ENCODE data around the gene MAP2K7.
"Not testable (repeated sequence)": the region's sequence is repeated elsewhere in the genome, so short reads cannot be mapped to it uniquely, and the experiment has no call there.

MAP2K7 gene

DNA sequence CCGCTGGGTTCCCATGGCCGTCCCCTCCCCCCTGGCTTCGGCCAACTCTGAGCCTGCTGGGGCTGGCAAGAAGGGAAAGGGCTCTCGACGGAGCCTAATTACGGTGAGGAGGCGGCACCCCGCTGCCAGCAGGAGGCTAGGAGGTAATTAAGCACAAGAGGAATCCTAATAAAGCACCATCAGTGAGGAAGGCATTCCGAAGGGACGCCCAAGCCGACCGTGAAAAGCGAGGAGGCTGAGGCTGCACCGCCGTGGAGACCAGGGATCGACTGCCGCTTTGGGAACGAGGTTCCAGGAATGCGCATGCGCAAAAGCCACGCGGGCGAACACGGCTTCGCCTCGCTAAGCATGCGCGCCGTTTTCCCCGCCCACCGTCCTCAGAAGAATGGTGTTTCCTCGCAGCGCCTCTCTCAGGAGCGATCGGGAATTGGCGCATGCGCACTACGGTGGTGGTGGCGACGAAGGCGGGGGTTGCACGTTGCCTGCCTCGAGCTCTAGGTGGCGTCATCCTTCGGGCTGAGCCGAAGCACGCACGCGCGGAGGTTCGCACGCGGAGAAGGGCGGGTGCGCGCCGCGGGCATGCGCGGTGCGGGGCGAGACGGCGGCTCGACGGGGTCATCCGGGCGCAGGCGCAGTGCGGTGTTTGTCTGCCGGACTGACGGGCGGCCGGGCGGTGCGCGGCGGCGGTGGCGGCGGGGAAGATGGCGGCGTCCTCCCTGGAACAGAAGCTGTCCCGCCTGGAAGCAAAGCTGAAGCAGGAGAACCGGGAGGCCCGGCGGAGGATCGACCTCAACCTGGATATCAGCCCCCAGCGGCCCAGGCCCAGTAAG lies at the start of gene MAP2K7:
TSS of gene MAP2K7 (plus strand) at position 634 of the 830 bp plus-strand sequence. CDS start at position 702, 68 bp downstream.
- no peaks in the 10 kb centered on the region for H3K27me3 ChIP-seq (replicated peaks; ENCODE audit: control insufficient read depth, insufficient read depth, low read length)
- H3K9me3 ChIP-seq (ENCODE audit: control insufficient read depth, low read length): no peaks in the 10 kb centered on the region
- DNase-seq (ENCODE audit: low read depth): peak; percentile 100
- H3K36me3 ChIP-seq (ENCODE audit: control insufficient read depth, insufficient read depth, low read length, severe bottlenecking): peaks cover 21% of the 10 kb centered on the region
- peak within 1 kb of the TSS; percentile 96 for H3K4me3 ChIP-seq (ENCODE audit: low read length)
- peak within 1 kb of the TSS; percentile 95 for H3K9ac ChIP-seq (ENCODE audit: low read length)
- peaks cover 23% of the 10 kb centered on the region for H3K4me1 ChIP-seq (ENCODE audit: control insufficient read depth, insufficient read depth, low read length)

GRCh38 chr19:7855426-7856108 lies 48.1 kb upstream of the MAP2K7 start:
- Histone ChIP-seq H3K4me1 (ENCODE audit: control insufficient read depth, insufficient read depth, low read length) (no peaks in the 10 kb centered on the region), H3K27me3 (replicated peaks; ENCODE audit: control insufficient read depth, insufficient read depth, low read length) (no peaks in the 10 kb centered on the region), H3K9ac (ENCODE audit: low read length) (no peak overlapping the region), H3K9me3 (ENCODE audit: control insufficient read depth, low read length) (no peaks in the 10 kb centered on the region), H3K36me3 (ENCODE audit: control insufficient read depth, insufficient read depth, low read length, severe bottlenecking) (peaks cover 3% of the 10 kb centered on the region), H3K4me3 (ENCODE audit: low read length) (no peak overlapping the region)
- no peak for DNase-seq (ENCODE audit: low read depth)

DNA sequence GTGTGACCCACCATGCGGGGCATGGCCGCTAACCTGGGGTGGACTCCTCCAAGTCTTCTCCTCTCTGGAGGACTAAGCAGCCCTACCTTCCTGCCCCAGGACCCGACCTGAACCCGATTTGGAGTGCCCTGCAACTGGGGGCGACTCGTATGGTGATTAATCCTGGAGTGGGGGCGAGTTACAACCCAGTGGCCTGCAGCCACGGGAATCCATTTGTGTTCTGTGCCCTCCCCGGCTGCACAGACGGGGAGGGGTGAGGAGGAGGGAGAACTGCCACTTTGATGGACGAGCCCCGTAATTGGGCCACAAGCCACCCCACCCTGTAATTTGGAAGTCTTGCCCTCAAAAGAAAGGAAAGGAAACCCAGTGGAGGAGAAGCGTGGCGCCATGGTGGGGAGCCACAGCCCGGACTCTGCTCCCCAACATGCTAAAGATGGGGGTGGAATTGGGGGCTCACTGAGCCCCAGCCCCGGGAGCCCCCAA lies 47.5 kb upstream of the MAP2K7 start:
- H3K36me3 ChIP-seq (ENCODE audit: control insufficient read depth, insufficient read depth, low read length, severe bottlenecking): peaks cover 3% of the 10 kb centered on the region
- no peaks in the 10 kb centered on the region for H3K4me1 ChIP-seq (ENCODE audit: control insufficient read depth, insufficient read depth, low read length)
- H3K4me3 ChIP-seq (ENCODE audit: low read length): no peak overlapping the region
- DNase-seq (ENCODE audit: low read depth): no peak
- no peaks in the 10 kb centered on the region for H3K27me3 ChIP-seq (replicated peaks; ENCODE audit: control insufficient read depth, insufficient read depth, low read length)
- no peak overlapping the region for H3K9ac ChIP-seq (ENCODE audit: low read length)
- H3K9me3 ChIP-seq (ENCODE audit: control insufficient read depth, low read length): no peaks in the 10 kb centered on the region

DNA sequence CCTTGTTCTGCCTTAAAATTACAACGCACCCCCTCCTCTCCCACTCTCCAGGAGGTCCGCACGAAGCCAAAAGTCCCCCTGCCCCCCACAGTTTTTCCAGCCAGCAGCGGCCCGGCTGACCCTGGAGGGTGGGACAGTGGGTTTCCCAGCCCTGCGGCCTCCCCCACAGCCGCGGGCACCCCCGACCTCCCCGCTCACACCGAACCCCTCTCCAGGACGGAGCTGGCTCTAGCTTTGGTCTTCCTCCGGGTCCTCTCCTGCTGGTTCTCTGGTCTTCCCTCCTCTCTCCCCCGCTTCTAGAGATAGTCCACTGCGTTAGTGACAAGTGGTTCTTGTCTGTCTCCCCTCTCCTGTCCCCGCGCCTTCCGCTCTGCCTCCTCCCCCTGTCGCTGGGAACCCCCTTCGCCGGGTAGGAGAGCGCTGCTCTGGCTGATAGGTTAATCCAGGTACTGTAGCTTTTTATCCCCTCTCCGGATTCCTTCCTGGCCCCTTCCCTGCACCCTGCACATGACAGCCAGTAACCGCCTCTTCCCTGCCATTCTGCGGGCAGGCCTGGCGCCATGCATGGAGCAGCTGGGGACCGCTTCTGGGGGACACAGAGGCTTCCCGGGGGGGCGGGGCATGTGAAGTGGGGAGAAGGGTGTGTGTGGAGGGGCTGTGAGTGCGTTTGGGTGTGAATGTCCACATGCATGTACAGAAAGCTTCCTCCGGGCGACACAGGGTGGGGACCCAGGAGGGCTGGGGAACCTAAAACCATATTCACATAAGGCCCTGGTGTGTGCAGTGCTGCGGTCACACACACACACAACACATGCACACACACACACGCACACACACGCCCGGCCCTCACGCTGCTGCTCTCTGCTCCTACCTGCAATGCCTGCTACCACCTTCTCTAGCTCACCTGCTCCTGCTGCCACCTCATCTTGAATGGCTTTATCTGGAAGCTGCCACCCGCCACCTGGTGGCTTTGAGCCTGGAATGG lies 46.7 kb upstream of the MAP2K7 start:
- no peaks in the 10 kb centered on the region for H3K27me3 ChIP-seq (replicated peaks; ENCODE audit: control insufficient read depth, insufficient read depth, low read length)
- H3K36me3 ChIP-seq (ENCODE audit: control insufficient read depth, insufficient read depth, low read length, severe bottlenecking): peaks cover 3% of the 10 kb centered on the region
- no peaks in the 10 kb centered on the region for H3K4me1 ChIP-seq (ENCODE audit: control insufficient read depth, insufficient read depth, low read length)
- DNase-seq (ENCODE audit: low read depth): no peak
- H3K9ac ChIP-seq (ENCODE audit: low read length): no peak overlapping the region
- no peaks in the 10 kb centered on the region for H3K9me3 ChIP-seq (ENCODE audit: control insufficient read depth, low read length)
- no peak overlapping the region for H3K4me3 ChIP-seq (ENCODE audit: low read length)

GRCh38 chr19:7857727-7858108 lies 46.0 kb upstream of the MAP2K7 start:
- no peak overlapping the region for H3K4me3 ChIP-seq (ENCODE audit: low read length)
- DNase-seq (ENCODE audit: low read depth): no peak
- H3K4me1 ChIP-seq (ENCODE audit: control insufficient read depth, insufficient read depth, low read length): no peaks in the 10 kb centered on the region
- peaks cover 3% of the 10 kb centered on the region for H3K36me3 ChIP-seq (ENCODE audit: control insufficient read depth, insufficient read depth, low read length, severe bottlenecking)
- no peaks in the 10 kb centered on the region for H3K9me3 ChIP-seq (ENCODE audit: control insufficient read depth, low read length)
- H3K9ac ChIP-seq (ENCODE audit: low read length): no peak overlapping the region
- no peaks in the 10 kb centered on the region for H3K27me3 ChIP-seq (replicated peaks; ENCODE audit: control insufficient read depth, insufficient read depth, low read length)

GRCh38 chr19:7858109-7858770 lies 45.4 kb upstream of the MAP2K7 start:
- DNase-seq (ENCODE audit: low read depth): no peak
- Histone ChIP-seq H3K9me3 (ENCODE audit: control insufficient read depth, low read length) (no peaks in the 10 kb centered on the region), H3K9ac (ENCODE audit: low read length) (no peak overlapping the region), H3K4me3 (ENCODE audit: low read length) (no peak overlapping the region), H3K36me3 (ENCODE audit: control insufficient read depth, insufficient read depth, low read length, severe bottlenecking) (peaks cover 4% of the 10 kb centered on the region), H3K4me1 (ENCODE audit: control insufficient read depth, insufficient read depth, low read length) (no peaks in the 10 kb centered on the region), H3K27me3 (replicated peaks; ENCODE audit: control insufficient read depth, insufficient read depth, low read length) (no peaks in the 10 kb centered on the region)

GRCh38 chr19:7859087-7859486 lies 44.6 kb upstream of the MAP2K7 start:
- DNase-seq (ENCODE audit: low read depth): not testable (repeated sequence)

GRCh38 chr19:7859831-7860713 lies 43.6 kb upstream of the MAP2K7 start:
- Histone ChIP-seq H3K27me3 (replicated peaks; ENCODE audit: control insufficient read depth, insufficient read depth, low read length) (no peaks in the 10 kb centered on the region), H3K9ac (ENCODE audit: low read length) (no peak overlapping the region), H3K4me1 (ENCODE audit: control insufficient read depth, insufficient read depth, low read length) (no peaks in the 10 kb centered on the region), H3K36me3 (ENCODE audit: control insufficient read depth, insufficient read depth, low read length, severe bottlenecking) (peaks cover 7% of the 10 kb centered on the region), H3K4me3 (ENCODE audit: low read length) (no peak overlapping the region), H3K9me3 (ENCODE audit: control insufficient read depth, low read length) (no peaks in the 10 kb centered on the region)
- DNase-seq (ENCODE audit: low read depth): no peak

More at GRCh38 chr19:7859087-7859486, 44.6 kb upstream of the MAP2K7 start:
- H3K4me1 ChIP-seq (ENCODE audit: control insufficient read depth, insufficient read depth, low read length); H3K27me3 ChIP-seq (replicated peaks; ENCODE audit: control insufficient read depth, insufficient read depth, low read length); H3K9me3 ChIP-seq (ENCODE audit: control insufficient read depth, low read length); H3K9ac ChIP-seq (ENCODE audit: low read length); H3K4me3 ChIP-seq (ENCODE audit: low read length); H3K36me3 ChIP-seq (ENCODE audit: control insufficient read depth, insufficient read depth, low read length, severe bottlenecking): not testable (repeated sequence)

GRCh38 chr19:7860714-7861618 lies 42.7 kb upstream of the MAP2K7 start:
- Histone ChIP-seq H3K9me3 (ENCODE audit: control insufficient read depth, low read length) (no peaks in the 10 kb centered on the region), H3K36me3 (ENCODE audit: control insufficient read depth, insufficient read depth, low read length, severe bottlenecking) (peaks cover 7% of the 10 kb centered on the region), H3K9ac (ENCODE audit: low read length) (no peak overlapping the region), H3K27me3 (replicated peaks; ENCODE audit: control insufficient read depth, insufficient read depth, low read length) (no peaks in the 10 kb centered on the region), H3K4me1 (ENCODE audit: control insufficient read depth, insufficient read depth, low read length) (peaks cover 2% of the 10 kb centered on the region), H3K4me3 (ENCODE audit: low read length) (no peak overlapping the region)
- DNase-seq (ENCODE audit: low read depth): no peak

All from adipocyte (in vitro differentiated cells).